DND-41 (cell line): ENCODE measurements around the gene KLK1.

Experiments
- EZH2 ChIP-seq: IDR thresholded peaks from 3 replicates; pipeline ENCODE4 v1.6.1; 2012; ENCODE audit warnings: borderline replicate concordance, low read depth, mild to moderate bottlenecking, moderate library complexity, low read length, inconsistent platforms; ENCODE audit not compliant: severe bottlenecking
- TF ChIP-seq, protein P1 (sequence below): IDR thresholded peaks from 2 replicates; pipeline ENCODE4 v1.5.1; 2012; ENCODE audit warnings: borderline replicate concordance, low read length, moderate library complexity, mild to moderate bottlenecking; ENCODE audit not compliant: poor library complexity, severe bottlenecking; ENCODE audit errors: extremely low read depth

DNA sequence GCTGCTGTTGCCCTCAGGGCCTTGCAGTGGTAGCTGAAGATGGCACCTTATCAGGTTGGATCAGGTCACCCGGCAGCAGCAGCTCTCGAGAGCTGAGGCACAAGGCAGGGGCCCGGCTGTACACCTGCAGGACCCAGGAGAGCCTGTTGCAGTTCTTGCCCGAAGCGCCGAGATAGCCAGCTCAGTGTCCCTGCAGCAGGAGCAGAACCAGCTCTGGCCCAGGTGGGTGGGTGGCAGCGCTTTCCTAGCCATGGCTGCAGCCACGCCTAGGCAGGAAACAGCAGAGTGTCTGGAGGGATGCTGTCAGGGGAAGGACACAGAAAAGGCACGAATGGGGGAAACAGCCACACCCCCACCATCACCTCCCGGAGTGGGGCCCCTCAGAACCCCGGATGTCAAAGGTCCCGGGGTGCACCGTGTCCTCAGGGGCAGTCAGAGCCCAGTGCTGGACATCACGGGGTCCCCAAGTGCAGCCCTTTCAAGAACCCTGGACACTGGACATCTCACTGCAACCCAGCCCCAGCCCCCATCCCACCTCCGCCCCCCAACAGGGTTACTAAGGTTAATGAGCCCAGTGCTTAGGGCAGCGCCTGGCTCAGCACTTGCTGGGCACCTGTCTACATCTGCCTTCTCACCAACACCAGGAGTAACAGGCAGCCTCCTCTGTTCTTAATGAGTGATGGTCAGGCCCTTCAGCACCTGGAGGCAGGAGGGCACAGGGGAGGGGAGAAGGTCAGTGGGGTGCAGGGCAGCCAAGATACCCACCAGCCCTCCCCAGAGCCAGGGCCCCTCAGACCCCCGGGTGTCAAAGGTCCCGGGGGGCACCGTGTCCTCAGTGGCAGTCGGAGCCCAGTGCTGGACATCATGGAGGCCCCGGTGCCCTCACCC, 24.7 kb downstream of the KLK1 start:
- TF ChIP-seq EZH2, result no peak
- TF ChIP-seq, protein P1, sequence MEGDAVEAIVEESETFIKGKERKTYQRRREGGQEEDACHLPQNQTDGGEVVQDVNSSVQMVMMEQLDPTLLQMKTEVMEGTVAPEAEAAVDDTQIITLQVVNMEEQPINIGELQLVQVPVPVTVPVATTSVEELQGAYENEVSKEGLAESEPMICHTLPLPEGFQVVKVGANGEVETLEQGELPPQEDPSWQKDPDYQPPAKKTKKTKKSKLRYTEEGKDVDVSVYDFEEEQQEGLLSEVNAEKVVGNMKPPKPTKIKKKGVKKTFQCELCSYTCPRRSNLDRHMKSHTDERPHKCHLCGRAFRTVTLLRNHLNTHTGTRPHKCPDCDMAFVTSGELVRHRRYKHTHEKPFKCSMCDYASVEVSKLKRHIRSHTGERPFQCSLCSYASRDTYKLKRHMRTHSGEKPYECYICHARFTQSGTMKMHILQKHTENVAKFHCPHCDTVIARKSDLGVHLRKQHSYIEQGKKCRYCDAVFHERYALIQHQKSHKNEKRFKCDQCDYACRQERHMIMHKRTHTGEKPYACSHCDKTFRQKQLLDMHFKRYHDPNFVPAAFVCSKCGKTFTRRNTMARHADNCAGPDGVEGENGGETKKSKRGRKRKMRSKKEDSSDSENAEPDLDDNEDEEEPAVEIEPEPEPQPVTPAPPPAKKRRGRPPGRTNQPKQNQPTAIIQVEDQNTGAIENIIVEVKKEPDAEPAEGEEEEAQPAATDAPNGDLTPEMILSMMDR, result no peak
